IPS-15b (cell line): Measurements from ENCODE around the gene FEZF1.

Experiments used
- H3K27me3 ChIP-seq: one replicate; pipeline ENCODE4 v1.6.1; 2013; ENCODE audit warnings: low read length; ENCODE audit not compliant: control insufficient read depth, insufficient read depth
- H3K36me3 ChIP-seq: one replicate; pipeline ENCODE4 v1.6.1; 2013; ENCODE audit warnings: low read length; ENCODE audit not compliant: control insufficient read depth, insufficient read depth
- H3K4me1 ChIP-seq: one replicate; pipeline ENCODE4 v1.6.1; 2013; ENCODE audit warnings: mild to moderate bottlenecking, low read length; ENCODE audit not compliant: control insufficient read depth, insufficient read depth
- H3K4me3 ChIP-seq: one replicate; pipeline ENCODE4 v1.5.1; 2013; ENCODE audit warnings: low read depth, low read length
- H3K9ac ChIP-seq: one replicate; pipeline ENCODE4 v1.6.1; 2013; ENCODE audit warnings: low read depth, mild to moderate bottlenecking, low read length
- H3K9me3 ChIP-seq: one replicate; pipeline ENCODE4 v1.6.1; 2013; ENCODE audit warnings: mild to moderate bottlenecking, low read length; ENCODE audit not compliant: control insufficient read depth, insufficient read depth

FEZF1 gene

DNA sequence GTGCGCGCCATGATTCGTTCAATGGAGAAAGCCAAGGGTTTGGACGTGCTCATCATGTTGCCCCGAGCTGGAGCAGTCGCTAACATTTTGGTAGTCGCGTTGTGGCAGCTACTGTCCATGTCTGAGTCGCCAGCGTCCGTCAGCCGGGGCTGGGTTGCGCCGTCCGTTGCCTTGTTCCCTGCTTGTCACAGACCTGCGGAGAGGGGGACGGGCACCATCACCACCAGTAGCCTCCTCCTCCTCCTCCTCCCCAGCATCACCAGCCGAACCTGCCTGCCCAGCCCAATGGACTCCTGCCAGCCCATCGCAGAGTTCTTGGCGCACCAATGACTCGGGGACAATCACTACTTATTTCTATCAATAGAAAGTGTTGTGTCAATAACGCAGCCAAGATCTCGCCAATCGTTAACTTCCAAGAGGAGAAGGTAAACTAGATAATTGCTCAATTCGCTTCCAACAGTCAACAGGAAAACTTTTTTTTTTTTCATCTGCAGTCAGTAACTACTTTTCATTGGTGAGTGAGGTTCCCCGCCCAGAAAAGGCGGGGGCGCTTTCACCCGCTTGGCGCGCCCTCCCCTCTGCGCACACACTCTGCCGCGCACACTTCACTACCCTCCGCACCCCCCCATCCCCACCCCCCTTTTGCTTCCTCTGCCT is at the start of gene FEZF1:
TSS of gene FEZF1 (minus strand) at position 432 of the 657 bp plus-strand sequence. CDS start at position 119, 313 bp downstream.
- Histone ChIP-seq H3K9me3 (no peaks in the 10 kb centered on the region), H3K36me3 (no peaks in the 10 kb centered on the region), H3K4me3 (peak within 1 kb of the TSS; percentile 58), H3K27me3 (peaks cover 100% of the 10 kb centered on the region), H3K9ac (peak within 1 kb of the TSS; percentile 70), H3K4me1 (peaks cover 13% of the 10 kb centered on the region)

DNA sequence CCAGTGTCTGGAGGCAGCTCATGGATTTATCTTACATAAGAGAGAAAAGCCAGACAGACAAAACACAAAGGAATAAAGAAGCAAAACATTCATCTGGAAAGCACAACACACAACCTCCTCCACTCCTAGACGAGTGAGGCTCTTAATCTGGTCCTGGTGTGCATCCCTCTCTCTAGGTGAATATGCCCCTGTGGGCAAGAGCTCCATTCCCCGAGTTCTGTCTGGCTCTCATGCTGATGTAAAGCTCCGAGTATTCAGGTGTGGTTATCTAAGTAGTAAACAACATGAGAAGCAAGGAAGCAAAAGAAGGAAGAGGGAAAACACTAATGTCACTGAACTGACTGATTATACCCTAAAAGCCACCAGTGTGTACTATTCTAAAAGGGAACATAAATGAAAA is 47.9 kb upstream of the FEZF1 start:
- H3K27me3 ChIP-seq = no peaks in the 10 kb centered on the region
- H3K36me3 ChIP-seq = no peaks in the 10 kb centered on the region
- no peak overlapping the region for H3K4me3 ChIP-seq
- no peaks in the 10 kb centered on the region for H3K9me3 ChIP-seq
- H3K9ac ChIP-seq = no peak overlapping the region
- H3K4me1 ChIP-seq = no peaks in the 10 kb centered on the region

DNA sequence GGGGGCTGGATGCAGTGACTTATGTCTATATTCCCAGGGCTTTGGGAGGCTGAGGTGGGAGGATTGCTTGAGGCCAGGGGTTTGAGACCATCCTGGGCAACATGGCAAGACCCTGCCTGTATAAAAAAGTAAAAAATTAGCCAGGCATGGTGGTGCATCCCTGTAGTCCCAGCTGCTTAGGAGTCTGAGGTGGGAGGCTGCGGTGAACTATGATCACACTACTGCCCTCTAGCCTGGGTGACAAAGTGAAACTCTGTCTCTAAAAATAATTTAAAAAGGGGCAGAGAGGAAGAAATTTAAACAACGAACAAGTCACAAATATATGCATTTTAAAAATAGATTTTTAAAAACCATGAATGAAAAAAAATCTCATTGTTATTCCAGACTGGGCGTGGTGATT is 46.2 kb upstream of the FEZF1 start:
- no peaks in the 10 kb centered on the region for H3K4me1 ChIP-seq

DNA sequence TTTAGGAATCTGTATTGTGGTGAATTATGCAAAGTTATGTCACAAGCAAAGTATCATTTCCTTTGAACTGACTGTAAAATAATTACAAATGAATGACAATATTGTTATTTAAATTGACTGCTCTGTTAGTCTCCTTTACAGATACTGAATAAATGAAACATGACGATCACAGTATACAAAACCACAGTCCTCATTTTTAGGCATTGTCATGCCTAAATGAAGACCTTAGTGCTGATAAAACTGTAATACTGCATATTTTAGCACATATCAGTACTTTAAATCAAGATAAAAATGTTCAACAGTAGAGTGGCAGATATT is 39.7 kb upstream of the FEZF1 start:
- Histone ChIP-seq H3K4me1 (peaks cover 9% of the 10 kb centered on the region), H3K4me3 (no peak overlapping the region), H3K9me3 (no peaks in the 10 kb centered on the region), H3K36me3 (no peaks in the 10 kb centered on the region), H3K9ac (no peak overlapping the region), H3K27me3 (no peaks in the 10 kb centered on the region)

More for the DNA sequence above, 46.2 kb upstream of the FEZF1 start:
- no peak overlapping the region for H3K9ac ChIP-seq
- no peaks in the 10 kb centered on the region for H3K36me3 ChIP-seq
- no peak overlapping the region for H3K4me3 ChIP-seq
- no peaks in the 10 kb centered on the region for H3K9me3 ChIP-seq
- H3K27me3 ChIP-seq = no peaks in the 10 kb centered on the region

DNA sequence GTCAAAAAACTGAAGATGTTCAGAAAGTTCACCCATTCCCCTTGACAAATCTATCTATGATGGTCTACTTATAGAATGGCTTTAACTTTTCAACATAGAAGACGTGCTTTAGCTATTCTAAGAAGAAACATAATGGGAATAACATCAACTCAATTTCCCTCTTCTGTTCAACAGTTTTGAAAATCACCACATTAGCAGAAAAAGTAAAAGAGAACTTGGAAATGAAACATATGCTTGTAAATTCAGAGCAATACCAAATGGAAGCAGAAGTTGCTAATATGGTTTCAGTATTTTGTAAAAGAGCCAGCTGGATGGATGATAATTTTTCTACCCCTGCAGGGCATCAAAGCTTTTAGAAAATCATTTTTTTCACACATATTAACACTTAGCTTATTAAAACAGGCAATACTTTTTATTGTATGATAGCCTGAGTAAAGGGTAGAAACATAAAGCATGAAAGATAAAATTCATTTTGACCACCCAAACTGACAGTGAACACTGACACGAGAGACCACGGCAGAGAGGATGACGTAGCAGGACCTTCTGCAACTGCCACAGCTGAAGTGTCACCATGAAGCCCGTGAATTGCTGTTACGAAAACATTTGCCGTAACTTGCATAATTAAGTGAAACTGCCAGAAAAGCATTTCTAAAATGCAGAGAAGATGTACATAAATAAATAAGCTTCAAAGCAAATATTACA is 39.2 kb upstream of the FEZF1 start:
- peaks cover 9% of the 10 kb centered on the region for H3K4me1 ChIP-seq
- no peaks in the 10 kb centered on the region for H3K36me3 ChIP-seq
- H3K9ac ChIP-seq = no peak overlapping the region
- H3K4me3 ChIP-seq = no peak overlapping the region
- H3K9me3 ChIP-seq = no peaks in the 10 kb centered on the region
- no peaks in the 10 kb centered on the region for H3K27me3 ChIP-seq

DNA sequence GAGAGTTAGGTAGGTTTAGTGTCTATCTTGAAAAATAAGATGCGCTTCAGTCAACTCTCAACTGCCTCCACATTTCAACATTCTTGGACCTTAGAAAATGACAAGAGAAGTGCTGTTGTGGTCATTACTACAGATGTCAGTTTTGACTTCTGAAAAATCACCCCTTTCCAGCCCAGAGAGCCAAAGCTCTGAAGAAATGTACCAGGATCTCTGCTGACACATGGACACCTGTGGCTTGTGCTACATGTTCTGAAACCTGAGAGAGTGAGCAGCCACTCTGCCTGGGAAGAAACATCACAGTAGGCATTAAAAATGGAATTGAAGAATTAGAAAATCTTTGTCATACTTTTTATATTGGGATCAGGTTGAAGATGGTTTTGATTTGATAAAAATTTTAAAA is 35.9 kb upstream of the FEZF1 start:
- H3K9me3 ChIP-seq = no peaks in the 10 kb centered on the region
- H3K27me3 ChIP-seq = no peaks in the 10 kb centered on the region
- H3K4me3 ChIP-seq = no peak overlapping the region
- H3K36me3 ChIP-seq = no peaks in the 10 kb centered on the region
- H3K9ac ChIP-seq = no peak overlapping the region
- peaks cover 18% of the 10 kb centered on the region for H3K4me1 ChIP-seq

DNA sequence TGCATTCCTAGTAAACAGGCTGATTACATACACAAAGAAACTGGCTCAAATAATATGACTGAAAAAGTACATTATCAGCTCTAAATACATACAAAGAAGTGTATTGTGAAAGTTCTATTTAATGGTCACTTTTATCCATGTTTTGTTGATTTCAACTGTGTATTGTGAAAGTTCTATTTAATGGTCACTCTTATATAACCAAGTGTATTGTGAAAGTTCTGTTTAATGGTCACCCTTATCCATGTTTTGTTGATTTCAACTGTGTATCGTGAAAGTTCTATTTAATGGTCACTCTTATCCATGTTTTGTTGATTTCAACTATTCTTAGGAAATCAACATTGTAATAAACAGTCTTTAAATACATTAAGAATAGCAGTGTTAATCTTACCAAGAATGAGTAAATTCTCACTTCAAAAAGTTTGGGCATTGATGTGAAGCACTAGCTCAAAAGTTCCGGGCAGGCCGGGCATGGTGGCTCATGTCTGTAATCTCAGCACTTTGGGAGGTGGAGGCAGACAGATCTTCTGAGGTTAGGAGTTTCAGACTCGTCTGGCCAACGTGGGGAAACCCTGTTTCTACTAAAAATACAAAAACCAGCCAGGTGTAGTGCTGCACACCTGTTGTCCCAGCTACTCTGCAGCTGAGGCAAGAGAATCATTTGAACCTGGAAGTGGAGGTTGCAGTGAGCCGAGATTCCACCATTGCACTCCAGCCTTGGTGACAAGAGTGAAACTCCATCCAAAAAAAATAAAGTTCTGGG is 34.8 kb upstream of the FEZF1 start:
- Histone ChIP-seq H3K36me3 (no peaks in the 10 kb centered on the region), H3K9ac (no peak overlapping the region), H3K27me3 (no peaks in the 10 kb centered on the region), H3K4me1 (peaks cover 17% of the 10 kb centered on the region), H3K9me3 (no peaks in the 10 kb centered on the region), H3K4me3 (no peak overlapping the region)

DNA sequence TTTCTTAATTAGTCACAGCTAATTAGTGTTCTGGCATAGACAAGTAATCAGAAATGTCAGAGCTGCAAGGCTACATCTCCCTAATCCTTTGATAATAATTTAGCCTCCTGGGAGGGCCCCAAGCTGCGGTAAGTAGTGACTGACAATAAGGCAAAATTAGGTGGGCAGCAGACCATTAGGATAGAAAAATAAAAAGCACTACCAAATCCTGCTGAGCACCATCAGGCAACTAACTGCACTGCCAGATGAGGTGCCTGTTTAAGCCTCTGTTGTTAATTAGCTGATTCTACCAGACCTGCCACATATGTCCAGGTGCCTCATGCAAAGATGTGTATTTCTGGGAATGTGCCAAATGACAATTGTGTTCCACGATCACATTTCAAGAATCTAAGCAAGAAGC is 32.5 kb upstream of the FEZF1 start:
- H3K4me1 ChIP-seq = peaks cover 9% of the 10 kb centered on the region
- no peak overlapping the region for H3K9ac ChIP-seq
- no peaks in the 10 kb centered on the region for H3K27me3 ChIP-seq
- no peaks in the 10 kb centered on the region for H3K36me3 ChIP-seq
- H3K9me3 ChIP-seq = no peaks in the 10 kb centered on the region
- H3K4me3 ChIP-seq = no peak overlapping the region

DNA sequence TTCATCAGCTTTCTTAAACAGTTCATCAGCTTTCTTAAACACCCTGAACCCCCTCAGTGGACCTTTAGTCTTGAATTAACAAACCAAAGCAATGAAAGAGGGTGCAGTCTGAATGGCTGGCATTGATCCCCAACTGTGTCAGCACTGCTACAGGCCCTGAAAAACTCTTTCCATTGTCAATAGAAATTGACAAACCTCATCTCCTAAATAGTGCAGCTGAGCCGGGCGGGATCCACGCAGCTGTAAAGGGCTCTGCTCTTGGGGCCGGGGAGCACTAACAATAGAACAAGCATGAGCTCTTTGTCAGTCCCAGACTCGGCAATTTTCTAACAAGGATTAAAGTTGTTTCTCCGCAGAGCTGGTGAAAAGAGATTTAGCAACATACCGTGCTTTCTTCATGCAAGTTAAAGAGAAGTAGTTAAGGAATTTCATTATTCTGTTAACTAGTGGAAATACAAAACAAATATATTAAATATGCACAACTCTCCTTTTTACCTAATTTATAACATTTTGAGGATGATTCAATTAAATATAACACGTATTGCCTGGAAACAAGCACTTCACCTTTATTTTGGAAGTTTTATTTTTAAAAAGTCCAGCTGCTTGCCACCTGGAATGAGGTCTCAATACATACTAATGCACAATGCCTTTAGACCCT is 24.7 kb upstream of the FEZF1 start:
- Histone ChIP-seq H3K4me3 (no peak overlapping the region), H3K9ac (no peak overlapping the region), H3K4me1 (peaks cover 21% of the 10 kb centered on the region), H3K36me3 (no peaks in the 10 kb centered on the region), H3K27me3 (no peaks in the 10 kb centered on the region), H3K9me3 (no peaks in the 10 kb centered on the region)

DNA sequence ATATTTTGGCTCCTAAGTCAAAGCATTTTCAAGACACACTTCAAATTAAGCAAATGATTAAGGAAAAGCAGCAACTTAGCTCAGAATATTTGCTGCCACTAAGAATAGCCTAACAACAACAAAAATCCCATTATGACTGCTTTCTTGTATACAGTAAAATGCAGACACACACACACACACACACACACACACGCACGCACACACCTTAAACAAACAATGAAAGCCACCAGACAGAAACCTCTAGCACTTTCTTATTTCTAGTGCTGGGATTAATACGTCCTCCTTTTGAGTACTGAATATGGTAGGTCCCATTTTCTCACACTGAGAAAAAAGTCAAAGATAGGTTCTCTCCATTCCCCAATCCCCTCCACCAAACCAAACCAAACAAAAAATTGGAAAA is 23.4 kb upstream of the FEZF1 start:
- H3K27me3 ChIP-seq = no peaks in the 10 kb centered on the region
- H3K36me3 ChIP-seq = no peaks in the 10 kb centered on the region
- H3K9ac ChIP-seq = no peak overlapping the region
- peaks cover 21% of the 10 kb centered on the region for H3K4me1 ChIP-seq
- no peak overlapping the region for H3K4me3 ChIP-seq
- no peaks in the 10 kb centered on the region for H3K9me3 ChIP-seq

DNA sequence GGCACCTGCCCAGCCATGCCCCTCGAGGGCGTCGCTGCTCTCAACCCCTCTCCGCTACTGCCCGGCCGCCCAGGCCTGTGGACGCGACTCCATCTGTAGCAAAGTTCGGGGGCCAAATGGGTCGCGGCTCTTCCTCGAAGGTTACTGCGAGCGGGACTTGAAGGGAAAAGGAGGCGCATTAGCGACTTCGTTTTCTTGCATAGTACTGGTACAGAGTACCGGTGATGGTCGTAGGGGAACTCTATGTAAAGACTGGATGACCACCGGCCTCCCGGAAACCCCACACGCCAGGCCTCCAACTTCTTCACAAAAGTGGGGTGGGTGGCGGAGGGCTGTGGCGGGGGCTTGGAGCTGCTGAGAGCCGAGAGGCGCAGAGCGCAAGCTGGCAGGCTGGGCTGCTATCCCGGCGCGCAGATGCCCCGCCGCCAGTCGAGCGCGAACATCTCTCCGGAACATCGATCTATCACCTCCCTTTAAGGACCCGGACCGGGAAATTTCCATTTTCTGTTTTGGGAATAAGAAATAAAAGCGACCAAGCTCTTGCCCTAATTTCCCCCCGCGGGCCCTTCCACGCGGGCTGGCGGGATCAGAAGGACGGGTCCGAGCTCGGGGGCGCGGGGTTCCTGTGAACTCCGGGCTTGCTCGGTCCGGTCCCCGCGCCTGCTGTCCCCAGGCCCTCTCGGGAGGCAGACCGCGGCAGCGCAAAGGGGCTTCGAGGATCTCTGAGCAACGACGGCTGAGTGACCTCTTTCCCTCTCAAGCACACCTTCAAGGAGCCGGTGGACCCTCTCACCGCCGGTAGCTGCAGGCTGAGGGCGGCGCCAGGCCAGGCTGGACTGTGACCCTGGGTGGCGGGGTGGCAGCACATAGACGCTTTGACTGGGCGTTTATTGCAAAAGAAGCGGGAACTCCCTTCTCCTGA is 12.2 kb upstream of the FEZF1 start:
- Histone ChIP-seq H3K4me1 (peaks cover 6% of the 10 kb centered on the region), H3K4me3 (peak overlapping the region; percentile 56), H3K27me3 (peaks cover 76% of the 10 kb centered on the region), H3K9me3 (no peaks in the 10 kb centered on the region), H3K36me3 (no peaks in the 10 kb centered on the region), H3K9ac (peak overlapping the region; percentile 6)
